Osteoblast (primary cell): ENCODE data around the gene KNDC1. TPM values are rescaled to one million over a fixed set of nuclear protein-coding genes. Genes with fewer than 3 reads are reported as not detected.

ENCODE experiments used
- DNase-seq: peaks from one replicate; pipeline ENCODE4 v3.0.0; 2011; ENCODE audit warnings: low spot score, mixed read lengths; ENCODE audit not compliant: insufficient read length; ENCODE audit errors: missing footprints
- H2AFZ ChIP-seq: 2 replicates; pipeline ENCODE4 v1.6.0; 2011; ENCODE audit warnings: mild to moderate bottlenecking, low read length
- H3K27ac ChIP-seq: 2 replicates; pipeline ENCODE4 v1.5.1; 2011; ENCODE audit warnings: mild to moderate bottlenecking, low read depth, low read length, moderate library complexity
- H3K27me3 ChIP-seq: 2 replicates; pipeline ENCODE4 v1.6.0; 2012; ENCODE audit warnings: mild to moderate bottlenecking, control low read depth, inconsistent platforms, low read length, moderate library complexity; ENCODE audit not compliant: insufficient read depth
- H3K36me3 ChIP-seq: 2 replicates; pipeline ENCODE4 v1.5.1; 2011; ENCODE audit warnings: mild to moderate bottlenecking, low read length, control low read depth, moderate library complexity; ENCODE audit not compliant: insufficient read depth
- H3K4me1 ChIP-seq: 2 replicates; pipeline ENCODE4 v1.5.1; 2011; ENCODE audit warnings: mild to moderate bottlenecking, low read length, control low read depth, moderate library complexity; ENCODE audit not compliant: insufficient read depth
- H3K4me2 ChIP-seq: 2 replicates; pipeline ENCODE4 v1.6.0; 2011; ENCODE audit warnings: mild to moderate bottlenecking, low read length; ENCODE audit not compliant: insufficient read depth
- H3K4me3 ChIP-seq: fragments of 200-600 bp; sonication (generic); 3 replicates; pipeline ENCODE4 v1.5.1; 2012; ENCODE audit warnings: mild to moderate bottlenecking, low read length, inconsistent platforms; ENCODE audit not compliant: insufficient read depth
- H3K79me2 ChIP-seq: 2 replicates; pipeline ENCODE4 v1.6.0; 2012; ENCODE audit warnings: mild to moderate bottlenecking, low read length, control low read depth, inconsistent platforms; ENCODE audit not compliant: insufficient read depth
- H3K9me3 ChIP-seq: 2 replicates; pipeline ENCODE4 v1.5.1; 2011; ENCODE audit warnings: low read depth, low read length, control low read depth
- H4K20me1 ChIP-seq: 2 replicates; pipeline ENCODE4 v1.6.0; 2012; ENCODE audit warnings: mild to moderate bottlenecking, low read length, control low read depth; ENCODE audit not compliant: insufficient read depth
- CTCF ChIP-seq: IDR thresholded peaks from 2 replicates; pipeline ENCODE4 v1.5.1; 2011; ENCODE audit warnings: mild to moderate bottlenecking, low read depth, low read length, moderate library complexity; ENCODE audit errors: extremely low read depth
- total RNA-seq: library from RNA; depleted of rRNA; stranded (reverse); fragments of >200 nt; gene quantifications from 2 replicates; pipeline ENCODE4 v1.2.3, GENCODE V29; 2012

The KNDC1 gene
- total RNA-seq, 1 donor, result not detected

DNA sequence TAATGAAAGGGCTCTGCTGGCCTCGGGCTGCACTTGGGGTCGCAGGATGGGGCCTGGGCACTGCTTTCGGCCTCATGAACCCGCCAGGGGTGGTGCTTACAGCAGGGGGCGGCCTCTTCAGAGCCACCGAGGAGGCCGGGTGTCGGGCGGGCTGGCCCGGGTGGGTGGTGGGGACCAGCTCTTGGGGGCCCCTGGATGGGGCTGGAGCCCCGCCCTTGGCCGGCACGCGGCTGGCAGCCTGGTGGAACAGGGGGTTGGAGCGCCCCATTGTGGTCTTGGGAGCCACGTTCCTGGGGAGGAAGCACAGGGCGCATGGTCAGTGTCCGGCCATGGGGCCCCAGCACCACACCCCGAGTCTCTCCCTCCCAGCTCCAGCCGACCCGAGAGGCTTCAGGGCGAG lies 107.8 kb downstream of the KNDC1 start:
- H3K4me1 ChIP-seq, result no peaks in the 10 kb centered on the region
- H3K36me3 ChIP-seq, result no peaks in the 10 kb centered on the region
- no peak overlapping the region for H3K4me3 ChIP-seq
- H4K20me1 ChIP-seq, result no peaks in the 10 kb centered on the region
- peaks cover 4% of the 10 kb centered on the region for H3K27me3 ChIP-seq
- H3K9me3 ChIP-seq, result no peaks in the 10 kb centered on the region
- H3K27ac ChIP-seq, result no peak overlapping the region
- no peak for DNase-seq
- no peaks in the 10 kb centered on the region for H3K79me2 ChIP-seq
- H2AFZ ChIP-seq, result no peak overlapping the region
- no peak overlapping the region for H3K4me2 ChIP-seq
- TF ChIP-seq CTCF, result no peak

DNA sequence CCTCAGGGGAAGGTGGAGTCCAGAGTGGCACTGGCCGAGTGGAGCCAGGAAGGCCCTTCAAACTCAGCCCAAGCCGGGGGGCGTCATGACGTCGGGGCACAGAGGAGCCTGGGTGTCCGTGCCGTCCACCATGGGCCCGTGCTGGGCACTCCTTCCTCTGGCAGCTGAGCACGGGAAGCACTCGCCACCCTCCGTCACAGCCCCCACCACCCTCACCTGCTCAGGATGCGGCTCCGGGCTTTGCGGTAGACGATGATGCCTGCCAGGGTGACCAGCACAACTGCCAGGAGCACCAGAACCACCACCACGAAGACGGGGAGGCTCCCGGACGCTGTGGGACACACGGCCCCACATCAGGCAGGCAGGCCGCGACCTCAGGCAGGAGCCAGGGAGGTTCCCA lies 108.5 kb downstream of the KNDC1 start:
- H2AFZ ChIP-seq, result no peak overlapping the region
- no peaks in the 10 kb centered on the region for H3K4me1 ChIP-seq
- no peaks in the 10 kb centered on the region for H3K9me3 ChIP-seq
- H3K27ac ChIP-seq, result no peak overlapping the region
- no peak overlapping the region for H3K4me2 ChIP-seq
- no peak for TF ChIP-seq CTCF
- no peaks in the 10 kb centered on the region for H3K27me3 ChIP-seq
- no peaks in the 10 kb centered on the region for H4K20me1 ChIP-seq
- H3K36me3 ChIP-seq, result no peaks in the 10 kb centered on the region
- H3K79me2 ChIP-seq, result no peaks in the 10 kb centered on the region
- DNase-seq, result peak; percentile 89
- H3K4me3 ChIP-seq, result no peak overlapping the region

DNA sequence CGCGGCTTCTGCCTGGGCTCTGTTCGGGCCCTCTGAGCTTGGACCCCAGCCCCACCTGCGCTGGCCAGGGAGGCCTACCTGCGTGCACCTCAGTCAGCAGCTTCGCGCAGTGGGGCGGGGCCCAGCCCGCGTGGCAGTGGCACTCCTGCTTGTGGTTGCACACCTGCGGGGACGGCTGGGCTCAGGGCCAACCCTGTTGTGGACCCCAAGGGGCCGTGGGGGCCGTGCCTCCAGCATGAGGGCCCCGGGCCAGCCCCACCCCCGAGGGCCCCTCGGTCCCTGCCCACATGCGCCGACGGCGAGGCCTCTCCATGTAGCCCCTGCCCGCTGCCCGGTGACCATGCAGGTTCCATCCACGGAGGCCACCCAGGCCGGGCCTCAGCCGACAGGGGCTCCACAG lies 109.3 kb downstream of the KNDC1 start:
- no peak overlapping the region for H3K27ac ChIP-seq

DNA sequence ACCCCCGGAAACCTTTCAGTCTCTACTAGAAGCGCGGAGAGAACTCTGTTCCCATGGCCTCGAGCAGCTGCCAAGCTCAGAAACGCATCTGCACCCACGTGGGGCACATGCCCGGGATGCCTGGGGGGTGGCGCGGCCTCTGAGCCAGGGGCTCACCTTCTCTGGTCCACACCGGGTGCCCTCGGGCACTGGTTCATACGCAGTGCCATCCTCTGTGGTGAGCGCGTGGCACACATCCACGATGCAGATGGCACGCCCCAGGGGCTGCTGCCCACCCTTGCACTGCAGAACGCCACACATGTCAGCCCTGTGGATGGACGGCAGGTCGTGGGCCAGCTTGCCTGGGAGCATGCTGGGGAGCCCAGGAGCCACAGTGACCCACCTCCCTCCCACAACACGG lies 110.2 kb downstream of the KNDC1 start:
- no peaks in the 10 kb centered on the region for H3K9me3 ChIP-seq
- H3K79me2 ChIP-seq, result no peaks in the 10 kb centered on the region
- H3K27ac ChIP-seq, result no peak overlapping the region
- no peaks in the 10 kb centered on the region for H3K27me3 ChIP-seq
- no peaks in the 10 kb centered on the region for H3K4me1 ChIP-seq
- no peak overlapping the region for H2AFZ ChIP-seq
- no peak overlapping the region for H3K4me3 ChIP-seq
- TF ChIP-seq CTCF, result no peak
- no peaks in the 10 kb centered on the region for H4K20me1 ChIP-seq
- H3K4me2 ChIP-seq, result no peak overlapping the region
- H3K36me3 ChIP-seq, result no peaks in the 10 kb centered on the region
- DNase-seq, result no peak

More for the DNA sequence above, 109.3 kb downstream of the KNDC1 start:
- TF ChIP-seq CTCF, result no peak
- H3K36me3 ChIP-seq, result no peaks in the 10 kb centered on the region
- no peaks in the 10 kb centered on the region for H3K79me2 ChIP-seq
- no peak for DNase-seq
- no peaks in the 10 kb centered on the region for H4K20me1 ChIP-seq
- no peaks in the 10 kb centered on the region for H3K4me1 ChIP-seq
- no peak overlapping the region for H2AFZ ChIP-seq
- no peaks in the 10 kb centered on the region for H3K27me3 ChIP-seq
- no peak overlapping the region for H3K4me3 ChIP-seq
- no peaks in the 10 kb centered on the region for H3K9me3 ChIP-seq
- no peak overlapping the region for H3K4me2 ChIP-seq
